GM18909 (cell line): ENCODE results near the gene CAPZA1.
A peak's percentile ranks its signal among the peaks of the same experiment; 100 is the strongest.
"Not testable (repeated sequence)": the region's sequence is repeated elsewhere in the genome, so short reads cannot be mapped to it uniquely, and the experiment has no call there.

ENCODE experiments used
- ATAC-seq: cut with Tn5 transposase; IDR thresholded peaks from one replicate; pipeline ENCODE4 v1.9.1; 2021; ENCODE audit warnings: mild to moderate bottlenecking; ENCODE audit not compliant: unreplicated experiment, poor library complexity

The CAPZA1 gene

DNA sequence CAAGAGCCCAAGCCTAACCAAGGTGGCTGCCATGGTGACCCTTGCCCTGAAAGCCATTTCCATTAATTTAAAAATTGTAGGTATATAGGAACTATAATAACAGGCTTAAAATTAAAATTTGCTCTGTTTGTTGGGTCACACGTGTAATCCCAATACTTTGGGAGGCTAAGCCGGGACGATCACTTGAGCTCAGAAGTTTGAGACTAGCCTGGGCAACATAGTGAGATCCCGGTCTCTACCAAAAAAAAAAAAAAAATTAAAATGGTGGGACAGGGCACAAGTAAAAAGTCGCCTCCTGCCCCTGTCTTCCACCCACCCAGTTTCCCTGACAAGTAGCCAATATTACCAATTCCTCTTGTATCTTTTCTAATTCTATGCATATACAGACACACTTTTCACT lies 6.6 kb downstream of the CAPZA1 start:
- no peak for ATAC-seq

GRCh38 chr1:112626887-112627286 lies 7.3 kb downstream of the CAPZA1 start:
- no peak for ATAC-seq

DNA sequence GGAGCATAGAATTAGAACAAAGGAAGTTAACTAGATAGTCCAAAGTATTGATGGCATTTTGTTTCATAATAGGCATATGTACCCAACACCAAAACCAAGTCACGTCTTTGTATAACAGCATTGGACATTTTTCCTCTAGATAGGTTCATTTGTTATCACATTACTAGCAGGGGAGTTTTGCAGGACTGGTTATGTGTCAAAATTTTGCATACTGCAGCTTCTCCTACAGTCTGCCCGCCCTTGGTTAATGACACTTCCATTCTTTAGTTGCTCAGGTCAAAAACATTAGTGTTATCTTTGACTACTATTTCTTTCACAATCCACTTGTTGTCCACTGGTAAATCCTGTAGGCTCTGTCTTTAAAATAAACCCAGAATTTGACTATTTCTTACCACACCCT lies 8.9 kb downstream of the CAPZA1 start:
- ATAC-seq, result no peak

DNA sequence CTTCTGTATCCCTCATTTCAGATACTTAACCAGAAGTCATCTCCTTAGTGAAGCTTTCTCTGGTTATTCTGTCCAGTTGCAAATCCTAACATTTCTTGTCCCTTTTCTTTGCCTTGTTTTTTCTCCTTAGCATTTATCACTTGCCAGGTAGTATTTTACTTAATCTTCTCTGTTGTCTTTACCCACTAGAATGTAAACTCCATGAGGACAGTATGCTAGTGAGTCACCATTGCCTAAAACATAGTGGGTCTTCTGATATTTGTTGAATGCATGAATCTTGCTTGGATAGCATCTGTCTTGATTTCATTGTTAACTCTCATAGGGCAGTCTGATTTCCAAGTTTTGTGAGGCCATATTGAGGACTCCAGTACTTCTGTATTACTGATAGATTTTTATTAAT lies 9.6 kb downstream of the CAPZA1 start:
- no peak for ATAC-seq

DNA sequence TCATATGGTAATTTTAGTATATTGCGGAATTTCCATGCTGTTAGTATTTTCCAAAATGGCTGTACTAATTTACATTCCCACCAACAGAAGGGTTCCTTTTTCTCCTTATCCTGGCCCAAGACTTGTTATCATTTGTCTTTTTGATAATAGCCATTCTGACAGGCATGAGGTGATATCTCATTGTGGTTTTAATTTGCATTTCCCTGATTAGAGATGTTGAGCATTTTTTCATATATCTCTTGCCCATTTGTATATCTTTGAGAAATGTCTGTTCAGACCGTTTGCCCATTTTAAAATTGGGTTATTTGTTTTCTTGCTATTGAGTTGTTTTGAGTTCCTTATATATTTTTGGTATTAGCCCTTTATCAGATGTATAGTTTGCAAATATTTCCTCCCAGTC lies 14.0 kb downstream of the CAPZA1 start:
- ATAC-seq, result no peak

- ATAC-seq, result no peak
Measured at GRCh38 chr1:112634367-112634766, 14.7 kb downstream of the CAPZA1 start.

GRCh38 chr1:112636056-112636455 lies 16.4 kb downstream of the CAPZA1 start:
- ATAC-seq, result no peak

GRCh38 chr1:112636597-112637253 lies 17.1 kb downstream of the CAPZA1 start:
- peak; percentile 50 for ATAC-seq

- no peak for ATAC-seq
Measured at GRCh38 chr1:112637254-112638109, 17.9 kb downstream of the CAPZA1 start.

DNA sequence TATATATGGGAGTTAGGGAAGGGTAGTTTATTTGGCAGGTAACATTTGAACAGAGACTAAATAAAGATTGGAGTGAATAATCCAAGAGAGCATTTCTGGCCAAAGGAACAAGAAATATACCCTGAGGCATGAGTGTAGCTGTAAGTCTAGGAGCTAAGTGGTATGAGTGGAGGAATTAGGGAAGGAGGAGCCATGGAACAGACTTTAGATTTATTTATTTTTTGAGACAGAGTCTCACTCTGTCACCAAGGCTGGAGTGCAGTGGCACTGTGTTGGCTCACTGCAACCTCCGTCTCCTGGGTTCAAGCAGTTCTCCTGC lies 18.4 kb downstream of the CAPZA1 start:
- no peak for ATAC-seq

- ATAC-seq, result not testable (repeated sequence)
Measured at GRCh38 chr1:112640437-112640836, 20.8 kb downstream of the CAPZA1 start.

DNA sequence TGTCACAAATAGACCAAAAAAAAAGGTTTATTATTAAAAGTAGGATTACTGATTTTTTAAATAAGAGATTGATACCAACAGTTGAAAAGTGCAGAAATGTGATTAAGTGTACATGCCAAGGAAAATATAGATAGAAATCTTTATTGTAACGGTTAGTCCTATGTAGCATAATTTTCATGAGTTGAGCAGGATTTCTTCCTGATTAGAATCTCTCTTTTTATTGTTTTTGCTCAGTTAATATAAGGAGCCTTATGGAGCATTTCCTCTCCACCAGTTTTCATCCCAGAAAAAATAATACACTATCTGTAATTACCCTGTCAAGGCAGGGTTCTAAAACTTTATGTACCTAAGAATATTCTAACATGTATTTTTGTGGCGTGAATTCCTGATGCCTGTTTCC lies 23.4 kb downstream of the CAPZA1 start:
- no peak for ATAC-seq

- no peak for ATAC-seq
Measured at GRCh38 chr1:112646225-112646624, 26.6 kb downstream of the CAPZA1 start.

GRCh38 chr1:112651205-112651604 lies 31.6 kb downstream of the CAPZA1 start:
- ATAC-seq, result no peak

DNA sequence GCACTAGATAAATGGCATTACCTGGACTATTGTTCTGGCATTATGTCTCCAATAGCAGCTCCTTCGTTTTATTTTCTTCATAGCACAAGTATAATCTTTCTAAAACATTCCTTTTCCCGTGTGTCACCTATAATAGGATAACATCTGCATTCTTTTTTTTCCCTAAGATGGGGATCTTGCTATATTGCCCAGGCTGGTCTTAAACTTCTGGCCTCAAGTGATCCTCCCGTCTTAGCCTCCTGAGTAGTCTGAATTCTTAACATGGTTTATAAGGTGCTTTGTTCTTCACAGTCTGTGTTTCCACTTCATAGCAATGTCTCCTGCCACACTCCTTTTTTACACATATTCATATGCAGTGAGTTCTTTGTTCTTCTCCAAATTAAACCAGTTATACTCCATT lies 46.2 kb downstream of the CAPZA1 start:
- no peak for ATAC-seq

DNA sequence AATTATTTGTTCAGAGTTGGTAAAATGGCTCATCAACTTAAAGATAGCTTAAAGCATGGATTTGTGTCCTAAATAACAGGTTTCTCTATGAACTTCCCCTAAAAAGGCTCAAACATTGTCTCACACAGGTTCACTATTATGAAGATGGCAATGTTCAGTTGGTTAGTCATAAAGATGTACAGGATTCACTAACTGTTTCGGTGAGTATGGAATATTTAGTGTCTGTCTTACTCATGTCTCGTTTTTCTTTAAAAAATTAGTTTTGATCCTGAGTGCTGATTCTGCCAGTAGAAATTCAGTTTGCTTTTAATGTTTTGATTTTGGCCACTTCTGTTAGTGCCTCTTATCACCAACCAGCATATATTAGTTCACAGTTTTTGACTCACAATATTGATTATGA lies 47.3 kb downstream of the CAPZA1 start:
- ATAC-seq, result no peak

- no peak for ATAC-seq
Measured at GRCh38 chr1:112672009-112672408, 52.4 kb downstream of the CAPZA1 start.

GRCh38 chr1:112672842-112673241 lies 53.2 kb downstream of the CAPZA1 start:
- ATAC-seq, result no peak

GRCh38 chr1:112673592-112674439 lies 54.2 kb downstream of the CAPZA1 start:
- ATAC-seq, result no peak

GRCh38 chr1:112674440-112674985 lies 54.9 kb downstream of the CAPZA1 start, which contains the start of gene MOV10:
MOV10 (plus strand) TSS chr1:112674659; CDS start chr1:112674913, 254 bp downstream.
- peak; percentile 71 for ATAC-seq
